HG02588 (cell line): Measurements from ENCODE around the gene SHISAL2B.
"Not testable (repeated sequence)": the region's sequence is repeated elsewhere in the genome, so short reads cannot be mapped to it uniquely, and the experiment has no call there.

Experiments
- ATAC-seq: cut with Tn5 transposase; IDR thresholded peaks from one replicate; pipeline ENCODE4 v1.9.1; 2021; ENCODE audit warnings: mild to moderate bottlenecking, moderate library complexity; ENCODE audit not compliant: unreplicated experiment

SHISAL2B gene

GRCh38 chr5:64690417-64691151, at the start of gene SHISAL2B:
TSS of gene SHISAL2B (plus strand) at chr5:64690503. CDS start at chr5:64690624, 121 bp downstream.
- no peak for ATAC-seq

GRCh38 chr5:64644831-64645230, 45.5 kb upstream of the SHISAL2B start:
- no peak for ATAC-seq

GRCh38 chr5:64646169-64646568, 44.1 kb upstream of the SHISAL2B start:
- ATAC-seq, result no peak

- ATAC-seq, result no peak
Measured at GRCh38 chr5:64649512-64649911, 40.8 kb upstream of the SHISAL2B start.

- ATAC-seq, result no peak
Measured at GRCh38 chr5:64653766-64654560, 36.3 kb upstream of the SHISAL2B start.

- ATAC-seq, result no peak
Measured at GRCh38 chr5:64654561-64654938, 35.8 kb upstream of the SHISAL2B start.

GRCh38 chr5:64655596-64655995, 34.7 kb upstream of the SHISAL2B start:
- no peak for ATAC-seq

GRCh38 chr5:64659289-64659688, 31.0 kb upstream of the SHISAL2B start:
- ATAC-seq, result no peak

GRCh38 chr5:64663181-64663580, 27.1 kb upstream of the SHISAL2B start:
- ATAC-seq, result not testable (repeated sequence)

- ATAC-seq, result no peak
Measured at GRCh38 chr5:64665243-64665642, 25.1 kb upstream of the SHISAL2B start.

GRCh38 chr5:64666078-64666477, 24.2 kb upstream of the SHISAL2B start:
- no peak for ATAC-seq

GRCh38 chr5:64667068-64667467, 23.2 kb upstream of the SHISAL2B start:
- no peak for ATAC-seq

- ATAC-seq, result no peak
Measured at GRCh38 chr5:64670277-64670676, 20.0 kb upstream of the SHISAL2B start.

GRCh38 chr5:64671678-64672077, 18.6 kb upstream of the SHISAL2B start:
- ATAC-seq, result no peak

GRCh38 chr5:64678374-64678773, 11.9 kb upstream of the SHISAL2B start:
- no peak for ATAC-seq

GRCh38 chr5:64680289-64680688, 10.0 kb upstream of the SHISAL2B start:
- no peak for ATAC-seq

GRCh38 chr5:64682608-64683007, 7.7 kb upstream of the SHISAL2B start:
- no peak for ATAC-seq

GRCh38 chr5:64685866-64686265, 4.4 kb upstream of the SHISAL2B start:
- ATAC-seq, result no peak

- no peak for ATAC-seq
Measured at GRCh38 chr5:64688391-64688790, 1.9 kb upstream of the SHISAL2B start.

- no peak for ATAC-seq
Measured at GRCh38 chr5:64688965-64689364, 1.3 kb upstream of the SHISAL2B start.

GRCh38 chr5:64690104-64690416, 243 bp upstream of the SHISAL2B start:
- no peak for ATAC-seq

- ATAC-seq, result no peak
Measured at GRCh38 chr5:64691291-64691690, 988 bp downstream of the SHISAL2B start.
